GM21825 (cell line): ENCODE measurements around the gene CENPU.
"Not testable (repeated sequence)": the region's sequence is repeated elsewhere in the genome, so short reads cannot be mapped to it uniquely, and the experiment has no call there.

Source experiments
- ATAC-seq: cut with Tn5 transposase; IDR thresholded peaks from one replicate; pipeline ENCODE4 v1.9.1; 2021; ENCODE audit warnings: mild to moderate bottlenecking, moderate library complexity; ENCODE audit not compliant: unreplicated experiment

CENPU gene

DNA sequence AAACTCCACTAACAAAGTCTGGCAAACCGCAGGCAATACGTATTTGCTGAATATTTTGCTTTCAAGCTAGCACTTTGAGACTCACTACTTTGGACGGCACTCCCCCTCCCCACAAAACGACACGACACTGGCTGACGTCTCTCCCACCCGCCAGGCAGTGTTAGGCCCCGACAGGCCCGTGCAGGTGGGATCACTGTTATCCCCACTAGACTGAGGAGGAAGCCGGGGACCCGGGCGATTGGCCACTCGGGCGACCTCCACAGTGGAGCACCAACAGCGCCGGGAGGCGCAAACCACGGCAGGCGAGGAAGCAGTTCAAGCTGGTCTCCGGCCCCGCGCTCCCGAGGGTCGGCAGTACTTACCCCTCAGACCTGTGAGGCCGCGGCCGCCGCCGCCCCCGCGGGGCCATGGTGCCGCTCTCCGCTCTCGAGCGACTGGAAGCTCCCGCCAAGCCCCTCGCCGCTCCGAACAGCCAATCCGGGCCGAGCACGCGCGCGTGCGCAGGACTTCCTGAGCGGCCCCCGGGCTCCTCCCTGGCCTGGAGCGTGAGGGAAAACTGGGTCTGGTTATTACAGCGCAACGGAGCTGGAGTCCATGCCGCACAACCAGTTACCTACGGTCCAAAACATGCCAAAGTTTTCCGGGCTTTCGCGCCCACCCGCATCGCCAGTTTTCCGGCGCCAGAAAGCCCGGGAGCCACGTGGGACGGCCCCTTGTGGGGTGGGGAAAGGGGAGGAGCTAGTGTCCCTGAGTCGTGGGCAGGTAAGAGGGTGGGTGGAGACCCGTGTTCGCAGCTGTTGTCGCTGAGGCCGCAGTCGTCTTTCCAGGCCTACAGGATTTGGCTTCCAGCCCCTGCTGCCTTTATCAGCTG lies at the start of gene CENPU:
TSS of gene CENPU (minus strand) at position 443 of the 871 bp plus-strand sequence. CDS start at position 409, 34 bp downstream.
- peak; percentile 94 for ATAC-seq

- ATAC-seq, result peak; percentile 56
Observed at GRCh38 chr4:184782731-184783373, 49.0 kb upstream of the CENPU start.

DNA sequence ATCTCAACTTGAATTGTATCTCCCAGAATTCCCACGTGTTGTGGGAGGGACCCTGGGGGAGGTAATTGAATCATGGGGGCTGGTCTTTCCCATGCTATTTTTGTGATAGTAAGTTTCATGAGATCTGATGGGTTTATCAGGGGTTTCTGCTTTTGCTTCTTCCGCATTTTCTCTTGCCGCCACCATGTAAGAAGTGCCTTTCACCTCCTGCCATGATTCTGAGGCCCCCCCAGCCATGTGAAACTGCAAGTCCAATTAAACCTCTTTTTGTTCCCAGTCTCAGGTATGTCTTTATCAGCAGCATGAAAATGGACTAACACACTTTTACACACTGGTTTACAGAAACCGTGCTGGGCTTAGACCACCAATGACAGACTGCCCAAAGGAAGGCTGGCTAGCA lies 45.3 kb upstream of the CENPU start:
- not testable (repeated sequence) for ATAC-seq

GRCh38 chr4:184778325-184778724 lies 44.4 kb upstream of the CENPU start:
- ATAC-seq, result no peak

GRCh38 chr4:184776821-184777220 lies 42.9 kb upstream of the CENPU start:
- no peak for ATAC-seq

GRCh38 chr4:184775854-184776555 lies 42.1 kb upstream of the CENPU start:
- no peak for ATAC-seq

GRCh38 chr4:184774152-184774551 lies 40.3 kb upstream of the CENPU start:
- ATAC-seq, result no peak

GRCh38 chr4:184771416-184771815 lies 37.5 kb upstream of the CENPU start:
- ATAC-seq, result no peak

DNA sequence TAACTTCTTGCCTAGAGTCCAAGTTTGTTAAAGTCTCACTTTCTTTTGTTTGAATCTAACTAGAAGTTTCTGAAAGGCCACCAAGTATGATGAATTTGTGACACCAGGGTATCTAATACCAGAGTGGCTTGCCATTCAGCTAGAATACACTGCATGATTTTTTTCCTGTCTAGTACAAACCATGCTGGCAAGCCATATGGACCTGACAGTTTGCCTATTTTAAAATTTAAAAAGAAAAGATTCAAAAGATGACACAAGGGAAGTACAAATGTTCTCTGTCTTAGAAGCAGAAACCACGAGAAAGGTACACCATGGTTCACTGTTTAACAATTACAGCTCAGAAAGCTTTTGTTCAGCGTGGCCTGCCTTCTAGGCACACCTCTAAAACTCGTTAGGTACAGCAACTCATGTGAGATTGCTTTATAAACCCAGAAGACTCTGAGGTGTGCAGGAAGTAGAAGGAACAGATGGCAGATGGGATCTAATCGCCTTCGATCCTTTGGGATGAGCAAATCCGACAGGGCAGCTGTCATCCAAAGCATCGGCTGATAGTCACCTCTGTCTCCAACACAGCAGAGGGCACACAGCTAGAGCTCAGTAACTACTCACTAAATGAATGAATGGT lies 35.4 kb upstream of the CENPU start:
- ATAC-seq, result no peak

- no peak for ATAC-seq
Observed at GRCh38 chr4:184768296-184768695, 34.4 kb upstream of the CENPU start.

- no peak for ATAC-seq
Observed at GRCh38 chr4:184766446-184766845, 32.5 kb upstream of the CENPU start.

- no peak for ATAC-seq
Observed at GRCh38 chr4:184765473-184766340, 31.8 kb upstream of the CENPU start.

- no peak for ATAC-seq
Observed at GRCh38 chr4:184764601-184765000, 30.7 kb upstream of the CENPU start.

DNA sequence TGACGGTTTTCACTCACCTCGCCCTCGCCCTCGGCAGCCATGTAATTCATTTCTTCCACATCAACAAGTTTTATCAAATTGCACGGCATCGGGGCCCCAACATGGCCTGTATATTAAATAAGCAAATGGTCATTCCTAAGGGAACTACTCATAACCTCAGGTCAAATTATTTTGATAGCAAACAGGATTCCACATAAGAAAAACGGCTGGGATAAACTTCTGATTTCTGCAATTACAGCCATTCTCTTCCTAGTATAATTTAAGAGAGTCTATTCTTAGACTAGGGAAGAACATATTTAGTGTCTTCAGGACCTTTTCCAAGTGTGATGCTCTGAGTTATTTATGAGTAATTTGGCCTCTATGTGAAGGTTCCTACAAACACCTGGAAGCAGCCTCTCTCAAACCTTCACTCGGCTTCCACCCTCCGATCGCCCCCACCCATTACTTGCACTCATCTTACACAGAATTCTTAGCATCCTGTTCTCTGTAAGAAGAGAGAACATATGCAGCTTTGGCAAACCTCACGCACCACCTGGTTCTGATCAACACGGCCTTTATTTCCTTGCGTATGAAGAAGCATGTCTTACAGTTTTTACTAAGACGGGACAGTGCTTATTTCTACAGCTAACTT lies 29.4 kb upstream of the CENPU start:
- ATAC-seq, result no peak

- peak; percentile 88 for ATAC-seq
Observed at GRCh38 chr4:184762100-184762499, 28.2 kb upstream of the CENPU start.

GRCh38 chr4:184760681-184761080 lies 26.8 kb upstream of the CENPU start:
- no peak for ATAC-seq

- no peak for ATAC-seq
Observed at GRCh38 chr4:184757810-184758209, 23.9 kb upstream of the CENPU start.

GRCh38 chr4:184756399-184756798 lies 22.5 kb upstream of the CENPU start:
- no peak for ATAC-seq

DNA sequence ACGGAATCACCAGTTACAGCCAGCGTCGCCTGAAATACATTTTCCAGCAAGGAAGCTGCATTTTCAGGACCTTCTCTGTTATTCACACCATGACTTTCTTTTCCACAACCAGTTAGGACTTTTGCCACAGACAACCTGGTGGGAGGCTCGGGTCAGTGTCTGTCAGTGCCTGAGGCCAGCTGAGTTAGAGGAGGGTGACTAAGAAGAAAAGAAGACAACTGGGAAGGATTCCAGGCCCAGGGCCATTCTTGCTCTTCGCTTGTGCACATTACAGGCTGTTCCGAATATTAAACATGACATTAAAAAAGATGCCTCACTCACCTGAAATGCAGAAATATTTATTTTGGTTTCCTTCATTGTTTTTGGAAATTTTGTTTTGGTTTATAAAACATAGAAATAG lies 21.4 kb upstream of the CENPU start:
- no peak for ATAC-seq
